DND-41 (cell line): Measurements from ENCODE around the gene RPGRIP1L.

Experiments
- ATAC-seq: fragments of 200-7000 bp; cut with Tn5 transposase; 3 replicates; pipeline ENCODE4 v1.9.1; 2021; ENCODE audit warnings: low read depth; ENCODE audit not compliant: insufficient read depth
- DNase-seq: peaks from one replicate; pipeline ENCODE4 v3.0.0-alpha.2; 2020
- H2AFZ ChIP-seq: 2 replicates; pipeline ENCODE4 v1.6.0; 2012; ENCODE audit warnings: low read depth, low read length
- H3K27ac ChIP-seq: 2 replicates; pipeline ENCODE4 v1.5.1; 2012; ENCODE audit warnings: low read length, inconsistent platforms
- H3K27me3 ChIP-seq: fragments of 200-600 bp; sonication (generic); 2 replicates; pipeline ENCODE4 v1.6.0; 2012; ENCODE audit warnings: low read length, mild to moderate bottlenecking, inconsistent platforms; ENCODE audit not compliant: insufficient read depth, poor library complexity
- H3K36me3 ChIP-seq: 2 replicates; pipeline ENCODE4 v1.5.1; 2012; ENCODE audit warnings: low read length, inconsistent platforms; ENCODE audit not compliant: insufficient read depth
- H3K4me1 ChIP-seq: 2 replicates; pipeline ENCODE4 v1.5.1; 2012; ENCODE audit warnings: mild to moderate bottlenecking, low read length; ENCODE audit not compliant: insufficient read depth
- H3K4me2 ChIP-seq: 2 replicates; pipeline ENCODE4 v1.6.0; 2012; ENCODE audit warnings: mild to moderate bottlenecking, moderate library complexity, low read length, inconsistent platforms; ENCODE audit not compliant: insufficient read depth
- H3K4me3 ChIP-seq, 2 experiments: fragments of 200-600 bp in 1 of 2; shearing (Covaris generic) in 1 of 2; 2 replicates each; pipeline ENCODE4 v1.5.1; 2012 to 2016; ENCODE audit warnings: inconsistent platforms in 2 of 2, low read length in 2 of 2, mild to moderate bottlenecking in 2 of 2, low read depth in 1 of 2, moderate library complexity in 1 of 2
- H3K79me2 ChIP-seq: 2 replicates; pipeline ENCODE4 v1.6.0; 2012; ENCODE audit warnings: low read length, inconsistent platforms; ENCODE audit not compliant: insufficient read depth
- H3K9ac ChIP-seq: 2 replicates; pipeline ENCODE4 v1.6.0; 2012; ENCODE audit warnings: low read depth, mild to moderate bottlenecking, inconsistent platforms, low read length, moderate library complexity
- H3K9me3 ChIP-seq: 2 replicates; pipeline ENCODE4 v1.5.1; 2012; ENCODE audit warnings: low read length, moderate library complexity, mild to moderate bottlenecking, inconsistent platforms; ENCODE audit not compliant: insufficient read depth, severe bottlenecking
- H4K20me1 ChIP-seq: 2 replicates; pipeline ENCODE4 v1.6.0; 2012; ENCODE audit warnings: low read length; ENCODE audit not compliant: insufficient read depth
- CTCF ChIP-seq: IDR thresholded peaks from 2 replicates; pipeline ENCODE4 v1.5.1; 2012; ENCODE audit warnings: borderline replicate concordance, low read length, moderate library complexity, mild to moderate bottlenecking; ENCODE audit not compliant: poor library complexity, severe bottlenecking; ENCODE audit errors: extremely low read depth
- EZH2 ChIP-seq: IDR thresholded peaks from 3 replicates; pipeline ENCODE4 v1.6.1; 2012; ENCODE audit warnings: borderline replicate concordance, low read depth, mild to moderate bottlenecking, moderate library complexity, low read length, inconsistent platforms; ENCODE audit not compliant: severe bottlenecking

RPGRIP1L gene

DNA sequence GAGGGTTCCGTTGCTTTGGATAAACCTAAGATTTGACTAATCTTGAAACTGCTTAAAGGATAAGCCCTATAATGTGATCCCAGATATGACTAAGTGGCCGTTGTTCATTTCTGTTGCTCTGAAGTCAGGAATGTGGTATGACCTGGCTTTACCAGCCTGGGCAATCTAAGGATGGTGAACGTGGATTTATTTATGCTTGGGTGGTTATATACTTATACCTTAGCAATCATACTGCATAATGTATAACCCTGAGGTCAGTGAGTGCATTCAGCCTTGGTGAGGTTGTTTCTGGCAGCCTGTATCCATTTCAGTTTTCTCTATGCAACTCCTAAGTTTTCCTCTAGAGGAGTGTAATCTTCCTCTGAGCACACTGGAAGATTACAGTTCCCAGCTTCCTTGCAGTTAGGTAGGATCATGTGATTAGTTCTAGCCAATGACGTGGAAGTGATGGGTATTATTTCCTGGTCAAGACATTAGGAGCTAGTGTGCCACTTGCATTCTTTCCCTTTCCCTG, 42.2 kb upstream of the RPGRIP1L start:
- Histone ChIP-seq H3K4me1 (0 out of 2 replicates have a peak, but pooled peaks cover 5% of the 10 kb centered on the region), H3K79me2 (peaks cover 86% of the 10 kb centered on the region), H3K27me3 (no peaks in the 10 kb centered on the region), H3K36me3 (no peaks in the 10 kb centered on the region), H3K4me2 (no peak overlapping the region), H3K4me3 (no peak overlapping the region), H3K27ac (no peak overlapping the region), H2AFZ (no peak overlapping the region), H3K9ac (no peak overlapping the region), H4K20me1 (peaks cover 11% of the 10 kb centered on the region; the same call in 1 of the 2 replicates), H3K9me3 (no peaks in the 10 kb centered on the region)
- ATAC-seq = 0 out of 3 replicates have a peak, but pooled peaks have one; percentile 19
- no peak for TF ChIP-seq CTCF
- no peak for TF ChIP-seq EZH2
- no peak for DNase-seq

- Histone ChIP-seq H3K27ac (no peak overlapping the region), H3K4me2 (no peak overlapping the region), H3K4me3 (no peak overlapping the region)
These were observed 41.4 kb upstream of the RPGRIP1L start for GRCh38 chr16:53745086-53745485.

GRCh38 chr16:53744449-53744848, 40.8 kb upstream of the RPGRIP1L start:
- Histone ChIP-seq H3K27me3 (no peaks in the 10 kb centered on the region), H3K9ac (no peak overlapping the region), H3K27ac (no peak overlapping the region), H2AFZ (no peak overlapping the region), H3K79me2 (peaks cover 84% of the 10 kb centered on the region), H3K9me3 (no peaks in the 10 kb centered on the region), H3K4me3 (no peak overlapping the region), H3K4me2 (no peak overlapping the region), H3K36me3 (no peaks in the 10 kb centered on the region), H4K20me1 (peaks cover 11% of the 10 kb centered on the region; the same call in 1 of the 2 replicates), H3K4me1 (0 out of 2 replicates have a peak, but pooled peaks cover 5% of the 10 kb centered on the region)
- ATAC-seq (peak; percentile 58; the same call in 2 of the 3 replicates), DNase-seq (peak; percentile 12)
- TF ChIP-seq EZH2 (no peak), CTCF (no peak)

More at GRCh38 chr16:53745086-53745485, 41.4 kb upstream of the RPGRIP1L start:
- Histone ChIP-seq H3K36me3 (no peaks in the 10 kb centered on the region), H3K9ac (no peak overlapping the region), H3K79me2 (peaks cover 87% of the 10 kb centered on the region), H2AFZ (no peak overlapping the region), H4K20me1 (peaks cover 11% of the 10 kb centered on the region; the same call in 1 of the 2 replicates), H3K9me3 (no peaks in the 10 kb centered on the region), H3K27me3 (no peaks in the 10 kb centered on the region), H3K4me1 (0 out of 2 replicates have a peak, but pooled peaks cover 5% of the 10 kb centered on the region)
- DNase-seq = no peak
- TF ChIP-seq CTCF = no peak
- TF ChIP-seq EZH2 = no peak
- no peak for ATAC-seq
